ENCODE measurements around the gene PEMT.

- TF ChIP-seq CTCF (IDR thresholded peaks at IDR 0.05) (no peak), EP300 (IDR thresholded peaks at IDR 0.05; ENCODE audit: low read depth) (no peak), POLR2AphosphoS5 (IDR thresholded peaks at IDR 0.05) (no peak), POLR2A (IDR thresholded peaks at IDR 0.05) (no peak)
These were observed 13.7 kb upstream of the PEMT start for GRCh38 chr17:17605083-17605728.

Data from transverse colon (tissue), 4 donors.